ENCODE results near the gene PAFAH1B1.

GRCh38 chr17:2634361-2634960 lies 41.0 kb downstream of the PAFAH1B1 start:
- TF ChIP-seq CTCF (IDR thresholded peaks at IDR 0.05) (no peak), POLR2A (IDR thresholded peaks at IDR 0.05) (no peak), EP300 (IDR thresholded peaks at IDR 0.05; ENCODE audit: low read depth) (no peak), POLR2AphosphoS5 (IDR thresholded peaks at IDR 0.05) (no peak)

Data from transverse colon (tissue), 4 donors.